ENCODE measurements around the gene RPS6KB2. TPM values are rescaled to one million over a fixed set of nuclear protein-coding genes. Genes with fewer than 3 reads are reported as not detected.

RPS6KB2 gene
- 46.5 and 72.5 TPM in 2 replicates for total RNA-seq

GRCh38 chr11:67428052-67429001 lies at the start of gene RPS6KB2:
RPS6KB2 (plus strand) TSS chr11:67428494; CDS start chr11:67428546, 52 bp downstream.

GRCh38 chr11:67391304-67392182 lies 36.8 kb upstream of the RPS6KB2 start, which contains the start of gene RAD9A:
RAD9A (plus strand) TSS chr11:67391986; CDS start chr11:67392045, 59 bp downstream.

GRCh38 chr11:67401495-67402191 lies 26.7 kb upstream of the RPS6KB2 start, which contains the start of gene PPP1CA:
PPP1CA (minus strand) TSS chr11:67401858; CDS start chr11:67401782, 76 bp downstream.

GRCh38 chr11:67415501-67416304 lies 12.6 kb upstream of the RPS6KB2 start, which contains the start of gene CARNS1:
CARNS1 (plus strand) TSS chr11:67415678; CDS start chr11:67416200, 522 bp downstream.

GRCh38 chr11:67437082-67437808 lies 9.0 kb downstream of the RPS6KB2 start, which contains the start of gene PTPRCAP:
PTPRCAP (minus strand) TSS chr11:67437682; CDS start chr11:67437619, 63 bp downstream.

GRCh38 chr11:67452141-67452952 lies 24.1 kb downstream of the RPS6KB2 start, which contains the start of gene GPR152:
GPR152 (minus strand) TSS chr11:67452729; CDS start chr11:67452724, 5 bp downstream.

GRCh38 chr11:67455054-67455453 lies 26.8 kb downstream of the RPS6KB2 start, which contains the start of gene CABP4:
CABP4 (plus strand) TSS chr11:67455354; CDS start chr11:67455424, 70 bp downstream.

GRCh38 chr11:67468759-67469507 lies 40.6 kb downstream of the RPS6KB2 start, which contains the start of gene TMEM134:
TMEM134 (minus strand) TSS chr11:67469251; CDS start chr11:67469192, 59 bp downstream.

GRCh38 chr11:67482827-67483798 lies 54.8 kb downstream of the RPS6KB2 start, which contains the start of gene AIP:
AIP (plus strand) TSS chr11:67483026; CDS start chr11:67483159, 133 bp downstream.

Other genes with a start within 250 kb of the RPS6KB2 start
- 66.6 and 96.4 TPM in 2 replicates for gene GRK2, start 162.0 kb upstream of the RPS6KB2 start, total RNA-seq
- gene ANKRD13D, start 139.2 kb upstream of the RPS6KB2 start, total RNA-seq = 34.9 and 57.0 TPM in 2 replicates
- 26.0 and 46.7 TPM in 2 replicates for gene SSH3, start 125.0 kb upstream of the RPS6KB2 start, total RNA-seq
- gene POLD4, start 74.9 kb upstream of the RPS6KB2 start, total RNA-seq = 28.0 and 29.8 TPM in 2 replicates
- 3.2 and 3.8 TPM in 2 replicates for gene CLCF1, start 54.9 kb upstream of the RPS6KB2 start, total RNA-seq
- gene RAD9A, start 36.5 kb upstream of the RPS6KB2 start, total RNA-seq = 5.6 and 7.9 TPM in 2 replicates
- 116 and 139 TPM in 2 replicates for gene PPP1CA, start 26.6 kb upstream of the RPS6KB2 start, total RNA-seq
- gene TBC1D10C, start 24.4 kb upstream of the RPS6KB2 start, total RNA-seq = not detected in 2 replicates
- under 0.01 TPM in 1 of 2 replicates, not detected in the other for gene CARNS1, start 12.8 kb upstream of the RPS6KB2 start, total RNA-seq
- 0.28 TPM in 1 of 2 replicates, not detected in the other for gene PTPRCAP, start 9.2 kb downstream of the RPS6KB2 start, total RNA-seq
- gene CORO1B, start 15.0 kb downstream of the RPS6KB2 start, total RNA-seq = 100 and 118 TPM in 2 replicates
- gene GPR152, start 24.2 kb downstream of the RPS6KB2 start, total RNA-seq = not detected in 2 replicates
- gene CABP4, start 26.9 kb downstream of the RPS6KB2 start, total RNA-seq = not detected in 2 replicates
- gene TMEM134, start 40.8 kb downstream of the RPS6KB2 start, total RNA-seq = 19.8 and 57.7 TPM in 2 replicates
- 41.6 and 46.8 TPM in 2 replicates for gene AIP, start 54.5 kb downstream of the RPS6KB2 start, total RNA-seq
- gene PITPNM1, start 76.9 kb downstream of the RPS6KB2 start, total RNA-seq = 22.9 and 32.5 TPM in 2 replicates
- 19.3 and 32.5 TPM in 2 replicates for gene CDK2AP2, start 79.7 kb downstream of the RPS6KB2 start, total RNA-seq
- not detected in 2 replicates for gene CABP2, start 95.0 kb downstream of the RPS6KB2 start, total RNA-seq
- gene GSTP1, start 155.3 kb downstream of the RPS6KB2 start, total RNA-seq = 1,128 and 1,985 TPM in 2 replicates
- 150 and 196 TPM in 2 replicates for gene NDUFV1, start 178.4 kb downstream of the RPS6KB2 start, total RNA-seq
- 7.8 and 8.5 TPM in 2 replicates for gene NUDT8, start 201.4 kb downstream of the RPS6KB2 start, total RNA-seq
- not detected in 2 replicates for gene TBX10, start 211.3 kb downstream of the RPS6KB2 start, total RNA-seq
- 0.14 TPM in 1 of 2 replicates, not detected in the other for gene ACY3, start 222.2 kb downstream of the RPS6KB2 start, total RNA-seq
- gene ALDH3B2, start 246.1 kb downstream of the RPS6KB2 start, total RNA-seq = 27.3 and 140 TPM in 2 replicates